NB4 (cell line): ENCODE data around the gene TWSG1.

Experiments used
- DNase-seq: peaks from one replicate; pipeline ENCODE4 v3.0.0; 2010; ENCODE audit warnings: low read depth
- H3K4me3 ChIP-seq: one replicate; pipeline ENCODE4 v1.5.1; 2011; ENCODE audit warnings: mild to moderate bottlenecking, low read depth, low read length, moderate library complexity
- MYC ChIP-seq: IDR thresholded peaks from 2 replicates; pipeline ENCODE4 v1.6.1; 2011; ENCODE audit warnings: low read depth, low read length
- POLR2A ChIP-seq: IDR thresholded peaks from 2 replicates; pipeline ENCODE4 v1.6.1; 2011; ENCODE audit warnings: mild to moderate bottlenecking; ENCODE audit not compliant: insufficient read length; ENCODE audit errors: extremely low read depth
- TF ChIP-seq, protein P1 (sequence below): IDR thresholded peaks from 2 replicates; pipeline ENCODE4 v1.6.1; 2011; ENCODE audit warnings: low read depth, low read length
- TF ChIP-seq, protein P2 (sequence below): IDR thresholded peaks from one replicate; pipeline ENCODE4 v1.5.1; 2012; ENCODE audit warnings: low read depth, low read length

The TWSG1 gene

DNA sequence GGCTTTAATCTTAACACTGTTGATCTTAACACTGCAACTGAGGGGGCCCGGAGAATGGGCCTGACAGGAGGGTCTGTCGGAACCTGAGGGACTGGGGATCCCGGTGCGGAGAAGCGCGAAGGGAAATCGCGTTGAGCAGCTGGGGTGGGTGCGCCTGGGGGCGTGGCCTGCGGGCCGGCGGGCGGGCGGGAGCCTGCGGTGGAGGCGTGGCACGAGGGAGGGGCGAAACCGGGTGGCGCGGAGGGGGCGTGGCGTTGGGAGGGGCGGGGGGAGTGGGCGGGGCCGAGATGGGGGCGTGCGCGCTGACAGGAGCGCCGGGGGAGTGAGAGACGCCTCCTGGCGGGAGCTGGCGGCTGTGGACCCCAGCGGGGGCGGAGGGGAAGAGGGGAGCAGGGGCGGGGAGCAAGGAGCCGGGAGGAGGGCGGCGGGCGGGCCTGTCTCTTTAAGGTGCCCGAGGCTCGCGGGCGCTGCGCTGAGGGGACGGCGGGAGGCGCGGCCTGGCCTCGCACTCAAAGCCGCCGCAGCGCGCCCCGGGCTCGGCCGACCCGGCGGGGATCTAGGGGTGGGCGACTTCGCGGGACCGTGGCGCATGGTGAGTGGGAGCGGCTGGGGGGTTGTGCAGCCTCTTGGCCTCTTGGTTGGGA is at the start of gene TWSG1:
Gene TWSG1, plus strand, starts transcription at position 445 of the 644 bp plus-strand sequence. CDS start 2,457 bp downstream, outside the sequence.
- peak; percentile 96 for DNase-seq
- TF ChIP-seq, protein P1, sequence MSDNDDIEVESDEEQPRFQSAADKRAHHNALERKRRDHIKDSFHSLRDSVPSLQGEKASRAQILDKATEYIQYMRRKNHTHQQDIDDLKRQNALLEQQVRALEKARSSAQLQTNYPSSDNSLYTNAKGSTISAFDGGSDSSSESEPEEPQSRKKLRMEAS, result no peak
- TF ChIP-seq, protein P2, sequence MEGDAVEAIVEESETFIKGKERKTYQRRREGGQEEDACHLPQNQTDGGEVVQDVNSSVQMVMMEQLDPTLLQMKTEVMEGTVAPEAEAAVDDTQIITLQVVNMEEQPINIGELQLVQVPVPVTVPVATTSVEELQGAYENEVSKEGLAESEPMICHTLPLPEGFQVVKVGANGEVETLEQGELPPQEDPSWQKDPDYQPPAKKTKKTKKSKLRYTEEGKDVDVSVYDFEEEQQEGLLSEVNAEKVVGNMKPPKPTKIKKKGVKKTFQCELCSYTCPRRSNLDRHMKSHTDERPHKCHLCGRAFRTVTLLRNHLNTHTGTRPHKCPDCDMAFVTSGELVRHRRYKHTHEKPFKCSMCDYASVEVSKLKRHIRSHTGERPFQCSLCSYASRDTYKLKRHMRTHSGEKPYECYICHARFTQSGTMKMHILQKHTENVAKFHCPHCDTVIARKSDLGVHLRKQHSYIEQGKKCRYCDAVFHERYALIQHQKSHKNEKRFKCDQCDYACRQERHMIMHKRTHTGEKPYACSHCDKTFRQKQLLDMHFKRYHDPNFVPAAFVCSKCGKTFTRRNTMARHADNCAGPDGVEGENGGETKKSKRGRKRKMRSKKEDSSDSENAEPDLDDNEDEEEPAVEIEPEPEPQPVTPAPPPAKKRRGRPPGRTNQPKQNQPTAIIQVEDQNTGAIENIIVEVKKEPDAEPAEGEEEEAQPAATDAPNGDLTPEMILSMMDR, result peak; percentile 7
- TF ChIP-seq MYC (0 out of 2 replicates have a peak, but pooled peaks have one; percentile 15), POLR2A (peak; percentile 17)
- peak within 1 kb of the TSS; percentile 72 for H3K4me3 ChIP-seq

DNA sequence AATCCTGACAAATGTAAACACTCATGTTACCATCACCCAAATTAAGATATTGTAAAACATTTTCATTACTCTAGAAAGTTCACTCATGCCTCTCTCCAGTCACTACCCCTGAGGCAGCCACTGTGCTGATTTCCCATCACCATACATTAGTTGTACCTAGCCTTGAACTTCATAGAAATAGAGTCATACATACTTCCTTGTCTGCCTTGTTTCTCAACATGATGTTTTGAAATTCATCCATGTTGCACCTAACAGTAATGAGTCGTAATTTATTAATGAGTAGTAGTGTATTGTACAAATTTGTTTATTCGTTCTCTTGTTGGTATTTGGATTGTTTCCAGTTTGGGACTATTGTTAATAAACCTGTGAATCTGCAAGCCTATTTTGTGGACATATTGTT is 49.0 kb upstream of the TWSG1 start:
- no peak for DNase-seq
- no peak overlapping the region for H3K4me3 ChIP-seq
- no peak for TF ChIP-seq MYC
- TF ChIP-seq POLR2A, result no peak
- TF ChIP-seq, protein P1, result no peak

DNA sequence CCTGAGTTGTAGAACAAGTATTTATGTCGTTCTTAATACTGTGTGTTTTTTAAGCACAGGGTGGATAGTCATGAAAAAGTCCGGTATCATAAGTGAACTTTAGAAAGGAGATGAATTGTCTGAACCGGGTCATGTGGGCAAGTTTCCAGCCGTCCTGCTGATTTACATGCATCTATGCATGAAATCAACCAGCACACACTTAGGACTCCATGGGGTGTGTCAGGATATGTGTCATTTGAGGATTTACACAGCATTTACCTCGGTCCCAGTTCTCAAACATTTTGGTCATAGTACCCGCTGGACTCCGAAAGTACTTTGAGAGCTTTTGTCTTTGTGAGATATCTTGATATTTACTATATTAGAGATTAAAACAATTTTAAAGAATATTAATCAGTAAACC is 47.5 kb upstream of the TWSG1 start:
- TF ChIP-seq MYC (no peak), POLR2A (no peak)
- TF ChIP-seq, protein P2, result no peak
- TF ChIP-seq, protein P1, result no peak
- no peak overlapping the region for H3K4me3 ChIP-seq
- DNase-seq, result no peak

DNA sequence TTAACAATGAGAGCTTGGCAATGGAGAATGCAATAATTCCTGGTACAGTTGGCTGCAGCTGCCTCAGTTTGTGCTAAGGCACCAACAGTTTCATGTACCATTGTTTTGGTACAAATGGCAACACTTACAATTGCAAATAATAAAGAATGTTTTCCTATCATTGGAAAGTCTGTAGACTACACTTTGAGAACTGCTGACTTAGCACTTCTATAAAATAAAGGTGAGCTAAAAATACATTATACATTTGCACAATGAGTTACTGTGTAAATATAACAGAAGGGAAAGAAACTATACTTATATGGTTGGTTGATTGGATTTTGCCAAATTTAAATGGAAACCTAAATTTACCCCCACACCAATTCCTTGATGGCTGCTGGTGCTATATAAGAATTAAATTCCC is 44.9 kb upstream of the TWSG1 start:
- no peak overlapping the region for H3K4me3 ChIP-seq
- TF ChIP-seq, protein P1, result no peak
- TF ChIP-seq, protein P2, result no peak
- no peak for TF ChIP-seq POLR2A
- no peak for TF ChIP-seq MYC
- no peak for DNase-seq

DNA sequence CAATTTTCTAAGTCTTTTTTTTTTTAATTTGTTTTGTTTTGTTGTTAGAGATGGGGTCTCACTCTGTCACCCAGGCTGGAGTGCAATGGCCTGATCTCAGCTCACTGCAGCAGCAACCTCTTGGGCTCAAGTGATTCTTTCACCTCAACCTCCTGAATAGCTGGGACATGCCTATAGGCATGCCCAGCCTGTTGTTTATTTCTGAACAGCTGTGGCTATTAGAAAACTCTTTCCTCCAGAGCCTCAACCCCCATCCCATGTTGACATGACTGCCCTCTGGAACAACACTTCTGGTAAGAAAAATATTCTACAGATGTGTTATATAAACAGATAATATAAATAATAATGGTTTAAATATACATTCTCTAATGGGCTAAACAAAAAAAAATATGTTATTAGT is 44.4 kb upstream of the TWSG1 start:
- H3K4me3 ChIP-seq, result no peak overlapping the region
- no peak for TF ChIP-seq POLR2A
- no peak for TF ChIP-seq MYC
- TF ChIP-seq, protein P1, result no peak
- TF ChIP-seq, protein P2, result no peak
- no peak for DNase-seq

DNA sequence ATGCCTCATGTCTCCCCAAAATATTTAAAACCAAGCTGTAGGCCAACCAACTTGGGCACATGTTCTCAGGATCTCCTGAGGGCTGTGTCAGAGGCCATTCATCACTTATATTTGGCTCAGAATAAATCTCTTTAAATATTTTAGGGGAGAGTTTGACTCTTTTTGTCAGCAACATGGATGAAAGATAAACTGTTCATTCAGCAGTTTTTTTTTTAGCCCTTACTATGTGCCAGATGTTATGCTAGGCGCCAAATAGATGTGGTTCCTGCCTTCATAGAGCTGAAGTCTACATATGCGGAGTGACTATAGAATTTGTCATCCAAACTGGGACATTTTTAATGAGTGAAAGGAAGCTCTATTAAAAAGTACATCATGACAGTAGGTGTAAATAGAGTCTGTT is 42.5 kb upstream of the TWSG1 start:
- no peak overlapping the region for H3K4me3 ChIP-seq
- TF ChIP-seq MYC, result no peak
- TF ChIP-seq, protein P2, result no peak
- no peak for DNase-seq
